Activated CD4-positive, alpha-beta memory T cell treated with anti-CD3 and anti-CD28 coated beads for 36 hours (primary cell): ENCODE measurements around the gene TNFRSF19. TPM values are rescaled to one million over a fixed set of nuclear protein-coding genes. Genes with fewer than 3 reads are reported as not detected.

Experiments
- CTCF ChIA-PET: fragments of 350-600 bp; sonication (Branson Sonifier 250); formaldehyde crosslinking; loops from one replicate; lab custom pipeline; 2021; ENCODE audit warnings: antibody characterized with exemption, inconsistent platforms; lab: Charles Lee
- POLR2A ChIA-PET: fragments of 350-600 bp; sonication (Branson Sonifier 250); formaldehyde crosslinking; loops from one replicate; lab custom pipeline; 2021; ENCODE audit warnings: antibody characterized with exemption; lab: Charles Lee
- DNase-seq: peaks from one replicate; pipeline ENCODE4 v3.0.0-alpha.2; 2020
- H3K27ac Mint-ChIP-seq: one replicate; pipeline ENCODE4 v1.8.0; 2021; ENCODE audit warnings: mixed read lengths
- H3K27me3 Mint-ChIP-seq: one replicate; pipeline ENCODE4 v1.8.0; 2021; ENCODE audit warnings: mixed read lengths
- H3K36me3 Mint-ChIP-seq: one replicate; pipeline ENCODE4 v1.8.0; 2021; ENCODE audit warnings: mixed read lengths
- H3K4me1 Mint-ChIP-seq: one replicate; pipeline ENCODE4 v1.8.0; 2021; ENCODE audit warnings: low read depth, mixed read lengths
- H3K4me3 Mint-ChIP-seq: one replicate; pipeline ENCODE4 v1.8.0; 2021; ENCODE audit warnings: mild to moderate bottlenecking, mixed read lengths
- H3K9me3 Mint-ChIP-seq: one replicate; pipeline ENCODE4 v1.8.0; 2021; ENCODE audit warnings: mixed read lengths
- intact Hi-C: fragments of 100-400 bp; cut with micrococcal nuclease; formaldehyde crosslinking; loops from one replicate; pipeline ENCODE4 v1.15.1; 2023
- total RNA-seq, 2 experiments: library from RNA; stranded (reverse); gene quantifications; one replicate each; pipeline ENCODE4 v1.2.3, GENCODE V29; 2021

The TNFRSF19 gene
- total RNA-seq, 2 experiments from 2014 or later = not detected

DNA sequence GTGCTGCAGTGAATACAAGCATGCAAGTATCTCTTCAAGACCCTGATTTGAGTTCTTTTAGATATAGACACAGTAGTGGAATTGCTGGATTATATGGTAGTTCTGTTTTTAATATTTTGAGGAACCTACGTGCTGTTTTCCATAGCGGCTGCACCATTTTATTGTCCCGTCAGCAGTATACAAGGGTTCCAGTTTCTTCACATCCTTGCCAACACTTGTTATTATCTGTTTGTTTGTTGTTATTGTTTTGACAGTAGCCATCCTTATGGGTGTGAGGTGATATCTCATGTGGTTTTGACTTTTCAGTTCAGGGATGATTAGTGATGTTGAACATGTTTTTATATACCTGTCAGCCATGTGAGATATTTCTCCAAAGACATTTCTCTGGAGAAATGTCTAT is 53.2 kb downstream of the TNFRSF19 start:
- intact Hi-C loops = no loop called here
- ChIA-PET POLR2A (no interaction called here), CTCF (no interaction called here)
- no peak overlapping the region for H3K27ac Mint-ChIP-seq
- H3K36me3 Mint-ChIP-seq = no peaks in the 10 kb centered on the region
- H3K4me3 Mint-ChIP-seq = no peak overlapping the region
- peaks cover 7% of the 10 kb centered on the region for H3K27me3 Mint-ChIP-seq
- no peaks in the 10 kb centered on the region for H3K9me3 Mint-ChIP-seq
- H3K4me1 Mint-ChIP-seq = peaks cover 1% of the 10 kb centered on the region
- DNase-seq = no peak

- ChIA-PET CTCF (no interaction called here), POLR2A (no interaction called here)
- Mint-ChIP-seq H3K9me3 (no peaks in the 10 kb centered on the region), H3K27ac (no peak overlapping the region), H3K4me1 (peaks cover 1% of the 10 kb centered on the region), H3K4me3 (no peak overlapping the region), H3K36me3 (no peaks in the 10 kb centered on the region), H3K27me3 (peaks cover 12% of the 10 kb centered on the region)
- no peak for DNase-seq
- intact Hi-C loops = no loop called here
Observed at GRCh38 chr13:23626700-23627099, 56.5 kb downstream of the TNFRSF19 start.

DNA sequence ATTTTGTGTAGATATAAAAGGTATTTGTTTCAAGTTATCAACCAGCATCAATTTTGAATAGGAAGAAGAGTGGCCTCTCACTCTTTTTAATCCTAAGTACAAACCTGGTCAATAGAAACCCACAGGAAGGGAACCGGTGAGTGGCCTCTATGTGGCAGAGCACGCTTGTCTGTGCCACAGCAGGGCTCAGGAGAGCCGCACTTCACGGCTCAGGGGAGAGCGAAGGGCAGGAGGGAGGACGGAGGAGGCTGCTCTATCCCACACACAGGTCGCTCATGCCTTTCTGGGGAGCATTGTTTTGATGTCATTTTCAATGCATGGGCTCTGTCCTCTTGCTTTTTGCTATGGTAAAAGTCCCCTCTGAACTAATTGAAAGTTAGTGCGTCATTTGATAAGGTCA is 57.2 kb downstream of the TNFRSF19 start:
- no peaks in the 10 kb centered on the region for H3K9me3 Mint-ChIP-seq
- ChIA-PET POLR2A (no interaction called here), CTCF (no interaction called here)
- no peak overlapping the region for H3K4me3 Mint-ChIP-seq
- peaks cover 12% of the 10 kb centered on the region for H3K27me3 Mint-ChIP-seq
- H3K36me3 Mint-ChIP-seq = no peaks in the 10 kb centered on the region
- H3K4me1 Mint-ChIP-seq = peaks cover 1% of the 10 kb centered on the region
- DNase-seq = no peak
- H3K27ac Mint-ChIP-seq = no peak overlapping the region
- intact Hi-C loops = no loop called here

DNA sequence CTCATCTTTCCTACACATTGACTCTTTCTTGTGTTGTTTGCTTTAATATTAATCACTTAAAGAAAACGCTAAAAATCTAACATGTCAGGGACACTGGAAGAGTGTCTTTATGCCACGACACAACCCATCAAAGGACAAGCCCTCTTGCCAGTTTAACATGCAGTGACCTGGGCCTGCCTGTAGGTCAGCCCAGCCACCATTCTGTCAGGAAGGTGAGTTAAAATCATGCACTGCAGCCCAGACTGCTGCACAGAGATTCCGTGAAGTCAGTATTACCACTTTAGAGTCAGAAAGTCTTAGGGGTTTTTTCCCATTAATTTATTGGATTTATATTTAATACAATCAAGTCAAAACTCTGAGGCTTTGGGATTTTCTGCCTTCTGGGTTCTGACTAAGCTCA is 58.0 kb downstream of the TNFRSF19 start:
- POLR2A ChIA-PET = no interaction called here
- DNase-seq = no peak
- peaks cover 13% of the 10 kb centered on the region for H3K27me3 Mint-ChIP-seq
- H3K4me1 Mint-ChIP-seq = peaks cover 1% of the 10 kb centered on the region
- H3K9me3 Mint-ChIP-seq = no peaks in the 10 kb centered on the region
- no peak overlapping the region for H3K4me3 Mint-ChIP-seq
- CTCF ChIA-PET = no interaction called here
- no peak overlapping the region for H3K27ac Mint-ChIP-seq
- H3K36me3 Mint-ChIP-seq = no peaks in the 10 kb centered on the region
- intact Hi-C loops = no loop called here

DNA sequence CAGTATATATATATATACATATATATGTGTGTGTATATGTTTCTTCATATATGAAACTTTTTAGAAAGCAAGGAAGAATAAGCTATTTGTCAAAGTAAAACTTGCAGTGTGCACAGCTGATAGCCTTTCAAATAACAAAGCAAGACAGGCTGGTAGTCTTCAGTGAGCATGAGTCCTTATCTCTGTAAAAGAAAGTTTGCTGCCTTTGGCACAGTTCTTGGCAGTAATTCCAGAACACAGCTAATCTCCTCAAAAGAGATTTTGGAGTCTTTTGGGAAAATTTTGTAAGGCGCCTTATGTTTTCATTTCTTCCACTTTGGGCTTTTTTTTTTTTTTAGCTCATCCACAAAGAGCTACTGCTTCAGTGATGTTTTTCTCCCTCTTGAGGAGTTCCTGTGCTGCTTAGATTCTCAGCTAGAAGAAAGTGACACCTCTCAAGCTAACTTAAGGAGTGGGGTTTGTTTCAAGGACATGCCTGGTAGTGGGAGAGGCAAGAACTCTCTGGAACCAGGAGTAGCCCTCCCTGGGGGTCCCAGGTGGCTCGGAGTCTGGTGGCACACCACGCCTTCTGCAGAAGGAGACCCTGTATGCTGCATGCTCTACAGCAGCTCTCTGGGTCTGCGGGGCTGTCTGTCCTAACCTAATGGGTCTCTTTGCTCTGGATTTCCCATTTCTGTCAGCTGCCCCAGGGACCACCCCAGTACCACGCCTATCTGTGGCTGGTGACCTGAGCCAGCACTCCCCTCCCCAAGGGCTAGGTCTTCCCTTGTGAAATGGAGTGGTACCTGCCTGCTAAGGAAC is 58.8 kb downstream of the TNFRSF19 start:
- CTCF ChIA-PET = no interaction called here
- DNase-seq = no peak
- no peaks in the 10 kb centered on the region for H3K9me3 Mint-ChIP-seq
- H3K27me3 Mint-ChIP-seq = peaks cover 12% of the 10 kb centered on the region
- H3K27ac Mint-ChIP-seq = no peak overlapping the region
- no peak overlapping the region for H3K4me3 Mint-ChIP-seq
- POLR2A ChIA-PET = no interaction called here
- intact Hi-C loops = no loop called here
- H3K36me3 Mint-ChIP-seq = no peaks in the 10 kb centered on the region
- H3K4me1 Mint-ChIP-seq = no peaks in the 10 kb centered on the region

- no peak overlapping the region for H3K27ac Mint-ChIP-seq
- POLR2A ChIA-PET = no interaction called here
- no peak for DNase-seq
- intact Hi-C loops = no loop called here
- no peaks in the 10 kb centered on the region for H3K36me3 Mint-ChIP-seq
- H3K9me3 Mint-ChIP-seq = no peaks in the 10 kb centered on the region
- no peak overlapping the region for H3K4me3 Mint-ChIP-seq
- CTCF ChIA-PET = no interaction called here
- H3K27me3 Mint-ChIP-seq = peaks cover 12% of the 10 kb centered on the region
- no peaks in the 10 kb centered on the region for H3K4me1 Mint-ChIP-seq
Observed at GRCh38 chr13:23629566-23630272, 59.5 kb downstream of the TNFRSF19 start.

- Mint-ChIP-seq H3K4me3 (no peak overlapping the region), H3K9me3 (no peaks in the 10 kb centered on the region), H3K36me3 (no peaks in the 10 kb centered on the region), H3K27me3 (peaks cover 12% of the 10 kb centered on the region), H3K4me1 (no peaks in the 10 kb centered on the region), H3K27ac (no peak overlapping the region)
- ChIA-PET CTCF (interaction anchor here (0.6 kb wide), 1 partner anchor 20 kb away, joined by 3 read pairs; no protein-coding TSS in a partner anchor), POLR2A (no interaction called here)
- intact Hi-C loops = no loop called here
- no peak for DNase-seq
Observed at GRCh38 chr13:23630349-23631093, 60.3 kb downstream of the TNFRSF19 start.

DNA sequence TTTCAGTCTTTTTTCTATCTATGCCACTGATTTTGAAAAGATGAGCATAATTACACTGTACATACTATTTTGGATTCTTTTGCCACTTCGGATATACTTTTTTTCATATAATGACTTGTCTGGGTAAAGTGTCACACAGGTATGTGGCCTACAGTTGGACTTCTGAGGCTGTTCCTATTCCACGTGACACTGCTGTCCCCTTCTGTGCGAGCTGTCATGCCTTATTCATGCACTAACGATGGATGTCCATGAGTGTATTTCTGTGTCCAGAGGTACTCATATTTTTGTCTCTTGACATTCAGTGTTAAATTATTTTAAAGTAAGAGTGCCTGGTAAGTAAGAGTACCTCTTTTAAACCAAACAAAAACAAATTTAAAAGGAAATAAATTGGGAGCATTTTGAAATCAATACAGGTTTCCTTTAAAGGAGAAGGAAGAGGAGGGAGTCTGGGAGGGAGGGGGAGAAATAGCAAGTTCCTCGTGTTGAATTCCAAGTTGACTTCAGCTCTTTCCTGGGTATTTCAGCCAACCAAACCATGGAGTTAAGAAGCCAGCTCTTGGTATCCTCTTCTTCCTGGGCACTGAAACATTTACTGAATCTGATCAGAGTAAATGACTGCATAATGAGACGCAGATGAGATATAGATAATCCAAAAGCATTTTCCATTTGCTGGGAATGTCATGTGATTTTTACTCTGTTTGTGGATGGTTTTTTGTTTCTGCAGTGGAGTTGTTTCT is 61.3 kb downstream of the TNFRSF19 start:
- Mint-ChIP-seq H3K4me1 (no peaks in the 10 kb centered on the region), H3K4me3 (no peak overlapping the region), H3K36me3 (no peaks in the 10 kb centered on the region), H3K27me3 (peaks cover 10% of the 10 kb centered on the region), H3K27ac (no peak overlapping the region), H3K9me3 (no peaks in the 10 kb centered on the region)
- ChIA-PET POLR2A (no interaction called here), CTCF (no interaction called here)
- no peak for DNase-seq
- intact Hi-C loops = no loop called here

DNA sequence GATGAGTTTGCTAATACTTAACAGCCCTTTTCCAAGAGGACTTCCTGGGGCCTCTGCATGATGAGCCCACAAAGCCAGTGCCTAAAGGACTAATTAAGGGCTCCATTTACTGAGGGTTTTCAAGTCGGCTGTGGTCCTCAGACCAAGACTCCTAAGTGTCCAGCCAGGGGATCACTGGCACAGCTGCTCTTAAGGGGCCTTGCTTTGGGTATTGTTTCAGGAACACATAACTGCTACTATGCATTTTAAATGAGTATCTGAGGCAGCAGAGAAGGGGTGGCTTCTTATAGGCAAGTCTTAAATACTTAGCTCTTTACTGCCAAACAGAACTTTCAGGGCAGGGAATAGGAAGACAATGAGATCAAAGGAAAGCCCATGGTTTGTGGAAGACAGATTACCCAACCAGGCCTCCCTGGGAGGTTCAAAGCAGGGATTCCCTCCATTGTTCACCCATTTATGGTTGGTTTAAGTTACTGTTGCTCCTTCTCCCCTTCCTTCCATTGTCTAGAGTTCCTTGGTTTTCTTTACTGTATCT is 61.9 kb downstream of the TNFRSF19 start:
- POLR2A ChIA-PET = no interaction called here
- no peaks in the 10 kb centered on the region for H3K4me1 Mint-ChIP-seq
- DNase-seq = no peak
- peaks cover 10% of the 10 kb centered on the region for H3K27me3 Mint-ChIP-seq
- H3K27ac Mint-ChIP-seq = no peak overlapping the region
- no peaks in the 10 kb centered on the region for H3K9me3 Mint-ChIP-seq
- CTCF ChIA-PET = no interaction called here
- intact Hi-C loops = no loop called here
- H3K36me3 Mint-ChIP-seq = no peaks in the 10 kb centered on the region
- no peak overlapping the region for H3K4me3 Mint-ChIP-seq

GRCh38 chr13:23632741-23633140 is 62.5 kb downstream of the TNFRSF19 start:
- Mint-ChIP-seq H3K4me3 (no peak overlapping the region), H3K4me1 (no peaks in the 10 kb centered on the region), H3K36me3 (no peaks in the 10 kb centered on the region), H3K9me3 (no peaks in the 10 kb centered on the region), H3K27ac (no peak overlapping the region), H3K27me3 (peaks cover 10% of the 10 kb centered on the region)
- intact Hi-C loops = no loop called here
- ChIA-PET POLR2A (no interaction called here), CTCF (no interaction called here)
- no peak for DNase-seq

DNA sequence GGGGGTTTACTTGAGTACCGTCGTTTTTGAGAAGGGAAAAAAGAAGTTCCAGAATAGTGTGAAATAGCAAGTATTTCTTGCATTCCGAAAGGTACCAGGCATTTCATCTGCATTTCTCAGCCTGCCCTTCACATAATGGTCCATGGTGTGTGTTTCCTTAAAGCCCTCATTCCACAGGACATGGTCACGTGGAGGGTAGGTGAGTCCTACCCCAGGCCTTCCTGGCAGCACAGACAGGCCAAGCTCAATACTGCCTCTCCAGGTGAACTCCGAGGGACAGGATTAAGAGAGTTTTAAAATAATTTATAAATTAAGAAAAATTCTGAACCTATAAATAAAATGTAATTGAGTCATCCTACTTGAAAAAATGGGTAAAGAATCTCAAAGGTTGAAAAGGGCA is 64.7 kb downstream of the TNFRSF19 start:
- Mint-ChIP-seq H3K4me1 (no peaks in the 10 kb centered on the region), H3K9me3 (no peaks in the 10 kb centered on the region), H3K27me3 (peaks cover 1% of the 10 kb centered on the region), H3K36me3 (no peaks in the 10 kb centered on the region), H3K27ac (no peak overlapping the region), H3K4me3 (no peak overlapping the region)
- ChIA-PET POLR2A (no interaction called here), CTCF (no interaction called here)
- intact Hi-C loops = no loop called here
- no peak for DNase-seq

GRCh38 chr13:23636360-23636759 is 66.1 kb downstream of the TNFRSF19 start:
- Mint-ChIP-seq H3K4me1 (no peaks in the 10 kb centered on the region), H3K27ac (no peak overlapping the region), H3K9me3 (no peaks in the 10 kb centered on the region), H3K36me3 (no peaks in the 10 kb centered on the region), H3K4me3 (no peak overlapping the region), H3K27me3 (peaks cover 1% of the 10 kb centered on the region)
- ChIA-PET CTCF (no interaction called here), POLR2A (no interaction called here)
- intact Hi-C loops = no loop called here
- no peak for DNase-seq
